Measurements from ENCODE around the gene SLC25A34.

SLC25A34 gene

DNA sequence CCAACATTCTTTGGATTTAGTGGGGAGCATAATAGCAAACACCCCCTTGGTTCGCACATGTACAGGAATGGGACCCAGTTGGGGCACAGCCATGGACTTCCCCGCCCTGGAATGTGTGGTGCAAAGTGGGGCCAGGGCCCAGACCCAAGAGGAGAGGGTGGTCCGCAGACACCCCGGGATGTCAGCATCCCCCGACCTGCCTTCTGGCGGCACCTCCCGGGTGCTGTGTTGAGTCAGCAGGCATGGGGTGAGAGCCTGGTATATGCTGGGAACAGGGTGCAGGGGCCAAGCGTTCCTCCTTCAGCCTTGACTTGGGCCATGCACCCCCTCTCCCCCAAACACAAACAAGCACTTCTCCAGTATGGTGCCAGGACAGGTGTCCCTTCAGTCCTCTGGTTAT is 49.6 kb downstream of the SLC25A34 start:
- Mint-ChIP-seq H3K27ac (no peak overlapping the region), H3K36me3 (ENCODE audit: low read depth) (no peaks in the 10 kb centered on the region), H3K27me3 (ENCODE audit: low read depth) (peaks cover 2% of the 10 kb centered on the region), H3K4me1 (ENCODE audit: low read depth) (no peaks in the 10 kb centered on the region), H3K9me3 (no peaks in the 10 kb centered on the region), H3K4me3 (no peak overlapping the region)

- H3K4me1 Mint-ChIP-seq (ENCODE audit: low read depth): no peaks in the 10 kb centered on the region
- no peak overlapping the region for H3K4me3 Mint-ChIP-seq
- H3K36me3 Mint-ChIP-seq (ENCODE audit: low read depth): no peaks in the 10 kb centered on the region
- H3K27ac Mint-ChIP-seq: no peak overlapping the region
- peaks cover 5% of the 10 kb centered on the region for H3K27me3 Mint-ChIP-seq (ENCODE audit: low read depth)
- no peaks in the 10 kb centered on the region for H3K9me3 Mint-ChIP-seq
Observed at GRCh38 chr1:15786581-15786980, 50.5 kb downstream of the SLC25A34 start.

- Mint-ChIP-seq H3K4me1 (ENCODE audit: low read depth) (peaks cover 2% of the 10 kb centered on the region), H3K27me3 (ENCODE audit: low read depth) (peaks cover 9% of the 10 kb centered on the region), H3K27ac (no peak overlapping the region), H3K9me3 (no peaks in the 10 kb centered on the region), H3K36me3 (ENCODE audit: low read depth) (no peaks in the 10 kb centered on the region), H3K4me3 (no peak overlapping the region)
Observed at GRCh38 chr1:15788624-15789301, 52.7 kb downstream of the SLC25A34 start.

Data from T-helper 1 cell treated with Interleukin-12 subunit alpha and Interleukin-12 subunit beta and Interleukin-4 antibody, amounts not matched to agents 30 μg/mL and 1 μg/mL, for 36 hours (primary cell).